Glutamatergic neuron (in vitro differentiated cells): Measurements from ENCODE around the gene MPND. TPM values are rescaled to one million over a fixed set of nuclear protein-coding genes. Genes with fewer than 3 reads are reported as not detected.

ENCODE experiments used
- DNase-seq: peaks from one replicate; pipeline ENCODE4 v3.0.0; 2022
- H3K27ac Mint-ChIP-seq: one replicate; pipeline ENCODE4 v1.8.0; 2020; ENCODE audit warnings: mild to moderate bottlenecking, mixed read lengths, inconsistent platforms; ENCODE audit not compliant: unreplicated experiment
- H3K27me3 Mint-ChIP-seq: one replicate; pipeline ENCODE4 v1.8.0; 2020; ENCODE audit warnings: mild to moderate bottlenecking, moderate library complexity, mixed read lengths, inconsistent platforms; ENCODE audit not compliant: unreplicated experiment
- H3K36me3 Mint-ChIP-seq: one replicate; pipeline ENCODE4 v1.8.0; 2020; ENCODE audit warnings: mild to moderate bottlenecking, mixed read lengths, inconsistent platforms; ENCODE audit not compliant: unreplicated experiment
- H3K4me1 Mint-ChIP-seq: one replicate; pipeline ENCODE4 v1.8.0; 2020; ENCODE audit warnings: mild to moderate bottlenecking, low read depth, mixed read lengths, inconsistent platforms; ENCODE audit not compliant: unreplicated experiment
- H3K4me3 Mint-ChIP-seq: one replicate; pipeline ENCODE4 v1.8.0; 2020; ENCODE audit warnings: mild to moderate bottlenecking, mixed read lengths, inconsistent platforms; ENCODE audit not compliant: unreplicated experiment
- H3K9me3 Mint-ChIP-seq: one replicate; pipeline ENCODE4 v1.8.0; 2020; ENCODE audit warnings: mild to moderate bottlenecking, moderate library complexity, mixed read lengths, inconsistent platforms; ENCODE audit not compliant: unreplicated experiment
- total RNA-seq: library from RNA; stranded (reverse); fragmentation: NEBNext Ultra II Directional; extraction: Animal tissue kit (Norgen Biotek cat#: 25700); gene quantifications from one replicate; pipeline ENCODE4 v1.2.1, GENCODE V29; 2021; ENCODE audit not compliant: unreplicated experiment
- TF ChIP-seq, protein P1 (sequence below): fragments of 200-600 bp; sonication (generic); IDR thresholded peaks from one replicate; pipeline ENCODE4 v1.5.0; 2021; ENCODE audit not compliant: partially characterized antibody, unreplicated experiment

Gene MPND
- total RNA-seq, 1 donor from 2014 or later = 56.7 TPM

DNA sequence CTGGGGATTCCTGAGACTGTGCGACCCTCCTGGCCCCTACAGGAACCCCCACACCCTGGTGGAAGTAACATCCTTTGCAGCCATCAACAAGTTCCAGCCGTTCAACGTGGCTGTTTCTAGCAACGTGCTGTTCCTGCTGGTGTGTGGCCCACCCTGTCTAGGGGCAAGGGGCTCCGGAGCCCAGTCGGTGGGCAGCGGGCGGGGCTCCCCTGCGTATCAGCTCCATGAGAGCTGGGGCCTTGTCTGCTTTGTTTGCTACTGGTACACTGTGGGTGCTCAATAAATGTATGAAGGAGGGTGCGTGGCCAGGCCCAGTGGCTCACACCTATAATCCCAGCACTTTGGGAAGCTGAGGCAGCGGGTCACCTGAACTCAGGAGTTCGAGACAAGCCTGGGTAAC is 10.9 kb downstream of the MPND start:
- no peaks in the 10 kb centered on the region for H3K4me1 Mint-ChIP-seq
- H3K27ac Mint-ChIP-seq = no peak overlapping the region
- TF ChIP-seq, protein P1, sequence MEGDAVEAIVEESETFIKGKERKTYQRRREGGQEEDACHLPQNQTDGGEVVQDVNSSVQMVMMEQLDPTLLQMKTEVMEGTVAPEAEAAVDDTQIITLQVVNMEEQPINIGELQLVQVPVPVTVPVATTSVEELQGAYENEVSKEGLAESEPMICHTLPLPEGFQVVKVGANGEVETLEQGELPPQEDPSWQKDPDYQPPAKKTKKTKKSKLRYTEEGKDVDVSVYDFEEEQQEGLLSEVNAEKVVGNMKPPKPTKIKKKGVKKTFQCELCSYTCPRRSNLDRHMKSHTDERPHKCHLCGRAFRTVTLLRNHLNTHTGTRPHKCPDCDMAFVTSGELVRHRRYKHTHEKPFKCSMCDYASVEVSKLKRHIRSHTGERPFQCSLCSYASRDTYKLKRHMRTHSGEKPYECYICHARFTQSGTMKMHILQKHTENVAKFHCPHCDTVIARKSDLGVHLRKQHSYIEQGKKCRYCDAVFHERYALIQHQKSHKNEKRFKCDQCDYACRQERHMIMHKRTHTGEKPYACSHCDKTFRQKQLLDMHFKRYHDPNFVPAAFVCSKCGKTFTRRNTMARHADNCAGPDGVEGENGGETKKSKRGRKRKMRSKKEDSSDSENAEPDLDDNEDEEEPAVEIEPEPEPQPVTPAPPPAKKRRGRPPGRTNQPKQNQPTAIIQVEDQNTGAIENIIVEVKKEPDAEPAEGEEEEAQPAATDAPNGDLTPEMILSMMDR = no peak
- H3K27me3 Mint-ChIP-seq = peaks cover 4% of the 10 kb centered on the region
- peaks cover 1% of the 10 kb centered on the region for H3K9me3 Mint-ChIP-seq
- H3K36me3 Mint-ChIP-seq = no peaks in the 10 kb centered on the region
- no peak overlapping the region for H3K4me3 Mint-ChIP-seq
- no peak for DNase-seq

DNA sequence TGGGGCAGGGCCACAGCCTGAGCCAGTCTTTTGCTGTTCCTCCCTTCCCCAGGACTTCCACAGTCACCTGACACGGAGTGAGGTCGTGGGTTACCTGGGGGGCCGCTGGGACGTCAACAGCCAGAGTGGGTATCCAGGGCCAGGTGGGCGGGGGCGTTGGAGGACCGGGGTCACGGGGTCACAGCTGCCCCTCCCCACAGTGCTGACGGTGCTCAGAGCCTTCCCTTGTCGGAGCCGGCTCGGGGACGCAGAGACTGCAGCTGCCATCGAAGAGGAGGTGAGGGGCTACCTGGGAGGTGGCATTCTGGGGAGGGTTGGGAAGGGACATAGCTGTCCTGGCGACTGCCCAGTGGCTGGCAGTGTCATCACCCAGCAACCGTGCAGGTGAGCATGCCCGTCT is 11.5 kb downstream of the MPND start:
- no peak overlapping the region for H3K27ac Mint-ChIP-seq
- peaks cover 1% of the 10 kb centered on the region for H3K9me3 Mint-ChIP-seq
- TF ChIP-seq, protein P1 = no peak

DNA sequence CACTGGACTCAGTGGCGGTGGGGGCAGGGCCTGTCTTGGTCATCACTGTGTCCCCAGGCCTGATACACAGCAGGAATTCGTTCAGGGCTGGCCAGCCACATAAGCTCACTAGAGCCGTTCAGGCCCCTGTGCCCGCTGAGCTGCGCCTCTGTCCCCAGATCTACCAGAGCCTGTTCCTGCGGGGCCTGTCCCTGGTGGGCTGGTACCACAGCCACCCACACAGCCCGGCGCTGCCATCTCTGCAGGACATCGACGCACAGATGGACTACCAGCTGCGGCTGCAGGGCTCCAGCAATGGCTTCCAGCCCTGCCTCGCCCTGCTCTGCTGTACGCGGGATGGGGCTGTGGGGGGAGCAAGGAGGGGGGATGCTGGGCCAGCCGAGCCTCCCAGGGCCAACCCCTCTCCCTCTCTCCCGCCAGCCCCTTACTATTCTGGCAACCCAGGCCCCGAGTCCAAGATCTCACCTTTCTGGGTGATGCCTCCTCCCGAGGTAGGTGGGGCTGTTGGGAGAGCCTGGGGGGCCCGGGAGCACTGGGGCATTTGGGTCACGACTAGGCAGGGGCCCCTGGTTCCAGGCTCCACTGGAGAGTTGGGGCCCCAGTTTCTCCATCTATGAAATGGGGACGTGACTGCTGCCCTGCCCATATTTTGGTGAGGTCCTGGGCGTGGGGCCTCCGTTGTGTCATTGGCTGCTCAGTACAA is 13.9 kb downstream of the MPND start:
- no peak overlapping the region for H3K4me3 Mint-ChIP-seq
- DNase-seq = no peak
- peaks cover 10% of the 10 kb centered on the region for H3K4me1 Mint-ChIP-seq
- H3K9me3 Mint-ChIP-seq = peaks cover 7% of the 10 kb centered on the region
- no peak overlapping the region for H3K27ac Mint-ChIP-seq
- no peaks in the 10 kb centered on the region for H3K36me3 Mint-ChIP-seq
- TF ChIP-seq, protein P1 = no peak
- H3K27me3 Mint-ChIP-seq = peaks cover 11% of the 10 kb centered on the region

More for the DNA sequence above, 11.5 kb downstream of the MPND start:
- Mint-ChIP-seq H3K4me1 (no peaks in the 10 kb centered on the region), H3K4me3 (no peak overlapping the region), H3K36me3 (no peaks in the 10 kb centered on the region), H3K27me3 (peaks cover 4% of the 10 kb centered on the region)
- DNase-seq = no peak

DNA sequence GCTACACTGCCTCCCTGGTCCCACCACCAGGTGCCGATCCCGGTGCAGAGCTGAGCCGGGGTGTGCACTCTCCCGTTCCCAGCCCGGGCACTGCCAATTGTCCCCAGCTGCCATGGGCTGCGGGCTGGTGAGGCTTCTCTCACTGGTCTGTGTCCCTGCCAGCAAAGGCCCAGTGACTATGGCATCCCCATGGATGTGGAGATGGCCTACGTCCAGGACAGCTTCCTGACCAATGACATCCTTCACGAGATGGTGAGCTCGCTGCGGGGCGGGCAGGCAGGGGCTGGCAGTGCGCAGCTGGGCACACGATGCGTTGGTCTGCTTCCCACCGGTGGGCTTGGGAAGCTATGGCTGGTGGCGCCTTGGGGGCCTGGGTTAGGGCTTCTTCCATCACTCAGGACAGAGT is 14.6 kb downstream of the MPND start:
- no peak for DNase-seq
- H3K27me3 Mint-ChIP-seq = peaks cover 11% of the 10 kb centered on the region

More for the DNA sequence above, 14.6 kb downstream of the MPND start:
- TF ChIP-seq, protein P1 = no peak
- Mint-ChIP-seq H3K27ac (no peak overlapping the region), H3K9me3 (peaks cover 8% of the 10 kb centered on the region), H3K4me1 (peaks cover 10% of the 10 kb centered on the region), H3K36me3 (no peaks in the 10 kb centered on the region), H3K4me3 (no peak overlapping the region)
